Measurements from ENCODE around the gene PHACTR1. TPM values are rescaled to one million over a fixed set of nuclear protein-coding genes. Genes with fewer than 3 reads are reported as not detected.

PHACTR1 gene
- total RNA-seq, 1 experiment from 2014 or later = 2.6 TPM

DNA sequence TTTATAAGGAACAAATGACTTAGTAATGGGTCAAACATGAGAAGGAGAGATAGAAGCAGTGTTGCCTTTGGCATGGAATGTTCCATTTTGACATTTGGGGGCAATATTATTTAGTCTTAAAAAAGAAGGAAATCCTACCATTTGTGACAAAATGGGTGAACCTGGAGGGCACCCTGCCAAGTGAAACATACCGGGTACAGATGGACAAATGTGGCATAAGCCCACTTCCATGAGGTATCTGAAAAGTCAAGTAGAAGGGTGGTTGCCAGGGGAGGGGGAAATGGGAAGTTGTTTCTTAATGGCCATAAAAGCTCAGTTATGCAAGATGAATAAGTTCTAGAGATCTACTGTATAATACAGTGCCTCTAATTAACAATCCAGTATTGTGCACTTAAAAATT, 342.5 kb downstream of the PHACTR1 start:
- CTCF ChIA-PET = no interaction called here
- BruUV-seq (replicated peaks) = no TSS peak

DNA sequence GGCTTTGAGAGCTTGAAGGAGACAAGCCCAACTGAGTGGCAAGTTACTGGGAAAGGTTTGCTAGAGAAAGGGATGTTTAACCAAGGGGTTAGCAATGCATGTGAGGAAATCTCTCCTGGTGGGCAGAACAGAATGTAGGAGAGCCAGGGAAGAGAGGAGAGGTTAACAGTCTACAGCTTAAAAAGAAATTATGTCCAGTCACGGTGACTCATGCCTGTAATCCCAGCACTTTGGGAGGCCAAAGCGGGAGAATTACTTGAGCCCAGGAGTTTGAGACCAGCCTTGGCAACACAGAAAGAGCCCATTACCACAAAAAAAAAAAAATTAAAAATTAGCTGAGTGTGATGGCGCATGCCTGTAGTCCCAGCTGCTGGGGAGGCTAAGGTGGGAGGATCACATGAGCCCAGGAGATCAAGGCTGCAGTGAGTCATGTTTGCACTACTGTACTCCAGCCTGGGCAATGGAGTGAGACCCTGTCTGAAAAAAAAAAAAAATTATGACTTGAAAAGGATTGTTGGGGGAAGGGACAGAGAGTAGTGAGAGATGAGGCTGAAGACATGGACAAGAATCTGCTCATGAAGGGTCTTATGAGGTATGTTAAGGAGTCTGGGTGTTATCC, 346.8 kb downstream of the PHACTR1 start:
- ChIA-PET CTCF (no interaction called here), POLR2A (ENCODE audit: low non-redundant PET) (no interaction called here)
- DNase-seq (ENCODE audit: low spot score) = no peak
- Histone ChIP-seq H3K27me3 (replicated peaks; ENCODE audit: insufficient read depth, low read depth, low read length, poor library complexity) (no peaks in the 10 kb centered on the region), H3K27ac (ENCODE audit: low read depth, low read length, poor library complexity, severe bottlenecking) (no peak overlapping the region), H3K9me3 (ENCODE audit: low read depth, low read length, poor library complexity, severe bottlenecking) (no peaks in the 10 kb centered on the region), H3K4me3 (ENCODE audit: low read depth, low read length, poor library complexity, severe bottlenecking) (no peak overlapping the region), H3K4me1 (ENCODE audit: insufficient read depth, low read length, poor library complexity, severe bottlenecking) (no peaks in the 10 kb centered on the region), H3K36me3 (ENCODE audit: insufficient read depth, low read length, poor library complexity, severe bottlenecking) (no peaks in the 10 kb centered on the region)
- TF ChIP-seq, protein P1, sequence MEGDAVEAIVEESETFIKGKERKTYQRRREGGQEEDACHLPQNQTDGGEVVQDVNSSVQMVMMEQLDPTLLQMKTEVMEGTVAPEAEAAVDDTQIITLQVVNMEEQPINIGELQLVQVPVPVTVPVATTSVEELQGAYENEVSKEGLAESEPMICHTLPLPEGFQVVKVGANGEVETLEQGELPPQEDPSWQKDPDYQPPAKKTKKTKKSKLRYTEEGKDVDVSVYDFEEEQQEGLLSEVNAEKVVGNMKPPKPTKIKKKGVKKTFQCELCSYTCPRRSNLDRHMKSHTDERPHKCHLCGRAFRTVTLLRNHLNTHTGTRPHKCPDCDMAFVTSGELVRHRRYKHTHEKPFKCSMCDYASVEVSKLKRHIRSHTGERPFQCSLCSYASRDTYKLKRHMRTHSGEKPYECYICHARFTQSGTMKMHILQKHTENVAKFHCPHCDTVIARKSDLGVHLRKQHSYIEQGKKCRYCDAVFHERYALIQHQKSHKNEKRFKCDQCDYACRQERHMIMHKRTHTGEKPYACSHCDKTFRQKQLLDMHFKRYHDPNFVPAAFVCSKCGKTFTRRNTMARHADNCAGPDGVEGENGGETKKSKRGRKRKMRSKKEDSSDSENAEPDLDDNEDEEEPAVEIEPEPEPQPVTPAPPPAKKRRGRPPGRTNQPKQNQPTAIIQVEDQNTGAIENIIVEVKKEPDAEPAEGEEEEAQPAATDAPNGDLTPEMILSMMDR (conservative IDR thresholded peaks at IDR 0.05; ENCODE audit: low read depth, low read length) = no peak
- no peak for TF ChIP-seq EZH2 (IDR thresholded peaks at IDR 0.05; ENCODE audit: borderline replicate concordance, low read depth, low read length, poor library complexity, severe bottlenecking)
- intact Hi-C loops (cut with micrococcal nuclease; ENCODE audit: unreplicated experiment) = no loop called here
- BruUV-seq (replicated peaks) = no TSS peak

More for the DNA sequence above, 342.5 kb downstream of the PHACTR1 start:
- no peaks in the 10 kb centered on the region for H3K27me3 ChIP-seq (replicated peaks; ENCODE audit: insufficient read depth, low read depth, low read length, poor library complexity)
- DNase-seq (ENCODE audit: low spot score) = no peak
- POLR2A ChIA-PET (ENCODE audit: low non-redundant PET) = no interaction called here
- no peaks in the 10 kb centered on the region for H3K36me3 ChIP-seq (ENCODE audit: insufficient read depth, low read length, poor library complexity, severe bottlenecking)
- H3K27ac ChIP-seq (ENCODE audit: low read depth, low read length, poor library complexity, severe bottlenecking) = no peak overlapping the region
- no peak for TF ChIP-seq EZH2 (IDR thresholded peaks at IDR 0.05; ENCODE audit: borderline replicate concordance, low read depth, low read length, poor library complexity, severe bottlenecking)
- TF ChIP-seq, protein P1 (conservative IDR thresholded peaks at IDR 0.05; ENCODE audit: low read depth, low read length) = no peak
- no peak overlapping the region for H3K4me3 ChIP-seq (ENCODE audit: low read depth, low read length, poor library complexity, severe bottlenecking)
- intact Hi-C loops (cut with micrococcal nuclease; ENCODE audit: unreplicated experiment) = no loop called here
- no peaks in the 10 kb centered on the region for H3K9me3 ChIP-seq (ENCODE audit: low read depth, low read length, poor library complexity, severe bottlenecking)
- no peaks in the 10 kb centered on the region for H3K4me1 ChIP-seq (ENCODE audit: insufficient read depth, low read length, poor library complexity, severe bottlenecking)

DNA sequence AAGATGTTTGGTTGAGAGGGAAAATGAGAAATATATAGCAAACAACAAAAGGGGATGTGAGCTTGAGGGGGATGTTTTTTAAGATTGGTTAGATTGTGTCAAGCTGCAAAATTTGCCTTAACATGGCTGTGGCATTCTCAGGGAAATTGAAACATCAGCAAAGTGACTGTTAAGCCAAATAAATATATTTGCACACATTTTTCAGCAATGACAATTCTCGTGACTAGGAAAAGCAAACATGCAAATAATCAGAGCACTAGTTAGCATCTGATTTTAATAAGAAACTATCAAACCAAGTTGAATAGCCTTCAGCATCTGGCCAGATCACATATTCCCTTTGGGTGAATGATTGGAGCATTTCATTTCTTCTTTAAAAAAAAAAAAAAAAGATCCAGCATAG, 349.0 kb downstream of the PHACTR1 start:
- intact Hi-C loops (cut with micrococcal nuclease; ENCODE audit: unreplicated experiment) = no loop called here
- H3K4me1 ChIP-seq (ENCODE audit: insufficient read depth, low read length, poor library complexity, severe bottlenecking) = no peaks in the 10 kb centered on the region
- DNase-seq (ENCODE audit: low spot score) = no peak
- POLR2A ChIA-PET (ENCODE audit: low non-redundant PET) = no interaction called here
- H3K27ac ChIP-seq (ENCODE audit: low read depth, low read length, poor library complexity, severe bottlenecking) = no peak overlapping the region
- no TSS peak for BruUV-seq (replicated peaks)
- H3K27me3 ChIP-seq (replicated peaks; ENCODE audit: insufficient read depth, low read depth, low read length, poor library complexity) = no peaks in the 10 kb centered on the region
- no peak overlapping the region for H3K4me3 ChIP-seq (ENCODE audit: low read depth, low read length, poor library complexity, severe bottlenecking)
- CTCF ChIA-PET = no interaction called here
- H3K36me3 ChIP-seq (ENCODE audit: insufficient read depth, low read length, poor library complexity, severe bottlenecking) = no peaks in the 10 kb centered on the region
- H3K9me3 ChIP-seq (ENCODE audit: low read depth, low read length, poor library complexity, severe bottlenecking) = no peaks in the 10 kb centered on the region
- TF ChIP-seq, protein P1 (conservative IDR thresholded peaks at IDR 0.05; ENCODE audit: low read depth, low read length) = no peak
- no peak for TF ChIP-seq EZH2 (IDR thresholded peaks at IDR 0.05; ENCODE audit: borderline replicate concordance, low read depth, low read length, poor library complexity, severe bottlenecking)
